GM19438 (cell line): ENCODE results near the gene CPNE4.
A peak's percentile ranks its signal among the peaks of the same experiment; 100 is the strongest.

Experiments
- ATAC-seq: cut with Tn5 transposase; IDR thresholded peaks from one replicate; pipeline ENCODE4 v1.9.1; 2021; ENCODE audit warnings: low read depth; ENCODE audit not compliant: unreplicated experiment

CPNE4 gene

DNA sequence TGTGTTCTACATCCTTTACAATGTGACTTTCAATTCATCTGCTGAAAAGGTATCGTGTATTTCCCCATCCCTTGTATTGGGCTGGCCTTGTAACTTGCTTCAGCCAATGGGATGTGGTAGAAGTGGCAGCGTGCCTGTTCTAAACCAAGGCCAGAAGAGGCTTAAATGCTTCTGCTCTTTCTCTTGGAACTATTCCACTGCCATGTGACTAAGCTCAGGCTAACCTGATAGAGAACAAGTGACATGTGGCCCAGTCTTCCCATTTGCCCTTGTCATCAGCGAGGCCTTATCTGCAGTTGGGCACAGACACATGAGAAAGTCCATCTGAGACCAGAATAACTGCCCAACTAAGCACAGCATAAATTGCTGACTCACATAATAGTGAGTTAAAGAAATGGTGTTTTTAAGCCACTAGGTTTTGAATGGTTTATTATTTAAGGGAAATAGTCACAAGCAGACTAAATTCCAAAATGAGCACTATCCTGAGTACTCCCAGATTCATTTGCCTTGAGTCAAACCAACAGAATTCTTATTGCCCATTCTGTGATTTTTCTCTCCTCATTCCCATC, 230.2 kb downstream of the CPNE4 start:
- ATAC-seq: no peak

DNA sequence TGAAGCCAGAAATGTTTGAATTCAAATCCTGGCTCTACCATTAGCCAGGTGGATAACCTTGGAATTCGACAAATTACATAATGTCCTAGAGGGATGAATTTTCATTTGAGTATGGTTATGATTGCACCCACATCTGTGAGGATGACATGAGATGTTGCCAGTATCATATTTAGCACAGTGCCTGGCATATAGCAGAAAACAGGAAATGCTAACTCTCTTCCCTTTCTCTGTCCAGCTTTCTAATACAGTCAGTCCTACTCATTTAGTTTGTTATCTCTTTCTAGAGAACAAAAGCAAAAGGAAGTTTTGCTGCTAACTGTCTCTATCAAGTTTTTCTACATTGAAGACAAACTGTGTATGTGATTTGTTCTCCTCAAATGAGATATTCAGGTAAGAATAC, 231.7 kb downstream of the CPNE4 start:
- ATAC-seq: no peak

DNA sequence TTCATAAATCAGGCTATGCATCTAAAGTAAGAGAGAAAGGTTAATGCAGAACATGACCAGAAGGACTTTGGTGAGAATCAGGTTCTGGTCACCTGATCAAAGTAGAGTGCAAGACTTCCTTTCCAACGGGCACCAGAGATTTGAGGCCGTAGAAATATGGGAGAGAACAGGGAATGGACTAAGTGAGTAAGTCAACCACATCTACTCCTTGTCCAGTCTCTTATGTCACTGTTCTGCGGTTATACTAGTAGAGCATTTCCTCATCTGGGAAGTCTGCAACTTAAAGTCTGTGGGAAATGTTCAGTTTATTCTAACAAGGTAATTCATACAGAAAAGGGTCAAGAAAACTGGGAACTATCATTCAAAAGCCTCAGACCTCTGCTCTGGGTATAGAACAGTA, 232.8 kb downstream of the CPNE4 start:
- no peak for ATAC-seq

DNA sequence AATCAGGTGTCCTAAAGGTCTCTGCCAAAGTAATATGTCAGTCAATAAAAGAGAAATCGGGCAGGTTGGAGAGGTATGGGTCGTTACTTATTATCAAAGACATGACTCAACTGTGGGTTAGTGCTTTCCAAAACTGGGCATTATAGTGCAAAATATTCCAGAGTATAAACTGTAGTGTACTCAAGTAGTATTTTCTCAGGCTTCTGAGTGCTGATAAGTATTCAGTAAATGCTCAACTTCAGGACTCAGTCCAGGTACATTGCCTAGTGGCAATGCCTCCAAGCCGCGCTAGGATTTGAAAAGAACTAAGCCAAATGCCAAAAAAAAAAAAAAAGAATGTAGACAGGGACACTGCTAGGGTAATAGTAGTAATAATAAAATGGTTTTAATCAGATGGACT, 233.2 kb downstream of the CPNE4 start:
- ATAC-seq: no peak

DNA sequence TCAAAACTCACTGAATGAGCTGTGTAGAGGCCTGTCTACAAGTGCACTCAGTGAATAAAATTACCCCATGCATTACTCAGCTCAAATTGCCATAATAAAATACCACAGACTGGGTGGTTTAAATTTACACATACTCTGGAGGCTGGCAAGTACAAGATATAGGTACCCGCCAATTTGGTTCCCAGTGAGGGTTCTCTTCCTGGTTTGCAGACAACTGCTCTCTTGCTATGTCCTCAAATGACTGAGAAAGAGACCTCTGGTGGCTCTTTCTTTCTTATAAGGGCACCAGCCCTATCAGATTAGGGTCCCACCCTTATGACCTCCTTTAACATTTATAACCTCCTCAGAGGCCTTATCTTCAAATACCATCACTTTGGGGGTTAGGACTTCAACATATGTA, 237.0 kb downstream of the CPNE4 start:
- no peak for ATAC-seq

DNA sequence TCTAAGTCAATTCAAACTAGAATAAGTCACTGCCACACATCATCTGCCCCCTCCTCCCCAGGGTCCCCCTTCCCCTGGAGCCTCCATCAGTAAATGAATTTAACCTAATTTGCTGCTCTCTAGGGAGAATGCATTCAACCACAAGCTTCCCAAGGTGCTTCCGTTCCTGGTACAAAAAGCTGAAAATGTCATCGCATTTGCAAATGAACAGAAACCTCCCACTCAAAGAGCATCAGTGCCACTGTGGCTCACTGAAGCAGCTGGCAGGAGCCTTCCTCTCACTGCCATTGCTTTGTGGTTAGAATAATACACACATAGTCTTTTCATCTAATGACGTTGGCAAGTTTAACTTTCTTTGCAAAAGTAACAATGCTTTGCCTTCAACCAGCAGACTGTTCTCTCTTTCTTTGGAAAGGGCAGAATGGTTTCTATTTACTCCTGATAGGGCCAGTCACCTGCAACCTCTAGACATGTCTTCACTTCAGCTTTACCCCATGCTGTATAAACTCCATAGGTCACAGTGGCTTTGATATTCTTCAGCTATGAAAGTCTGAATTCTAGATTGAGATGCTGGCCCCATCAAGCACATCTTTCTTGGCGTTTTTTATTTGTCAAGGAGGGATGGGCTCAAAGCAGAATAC, 238.1 kb downstream of the CPNE4 start:
- ATAC-seq: peak; percentile 61

DNA sequence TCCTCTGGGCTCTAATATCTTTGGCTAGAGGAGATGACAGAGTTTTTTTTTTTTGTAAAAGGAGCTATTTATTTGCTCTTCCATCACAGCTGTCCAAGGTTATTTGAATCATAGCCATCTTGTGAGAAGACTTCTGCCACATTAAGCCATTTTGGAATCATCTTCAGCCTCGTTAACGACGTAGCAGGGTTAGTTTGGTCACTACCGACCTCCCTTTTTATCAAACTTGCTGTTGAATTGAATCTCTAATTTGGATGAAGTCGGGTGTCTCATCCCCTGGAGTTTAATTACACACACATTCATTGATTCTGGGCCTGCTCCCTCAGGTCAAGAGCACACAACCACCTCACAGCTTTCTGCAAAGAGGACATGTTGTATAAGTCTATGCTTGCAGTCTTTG, 238.7 kb downstream of the CPNE4 start:
- ATAC-seq: peak; percentile 13

DNA sequence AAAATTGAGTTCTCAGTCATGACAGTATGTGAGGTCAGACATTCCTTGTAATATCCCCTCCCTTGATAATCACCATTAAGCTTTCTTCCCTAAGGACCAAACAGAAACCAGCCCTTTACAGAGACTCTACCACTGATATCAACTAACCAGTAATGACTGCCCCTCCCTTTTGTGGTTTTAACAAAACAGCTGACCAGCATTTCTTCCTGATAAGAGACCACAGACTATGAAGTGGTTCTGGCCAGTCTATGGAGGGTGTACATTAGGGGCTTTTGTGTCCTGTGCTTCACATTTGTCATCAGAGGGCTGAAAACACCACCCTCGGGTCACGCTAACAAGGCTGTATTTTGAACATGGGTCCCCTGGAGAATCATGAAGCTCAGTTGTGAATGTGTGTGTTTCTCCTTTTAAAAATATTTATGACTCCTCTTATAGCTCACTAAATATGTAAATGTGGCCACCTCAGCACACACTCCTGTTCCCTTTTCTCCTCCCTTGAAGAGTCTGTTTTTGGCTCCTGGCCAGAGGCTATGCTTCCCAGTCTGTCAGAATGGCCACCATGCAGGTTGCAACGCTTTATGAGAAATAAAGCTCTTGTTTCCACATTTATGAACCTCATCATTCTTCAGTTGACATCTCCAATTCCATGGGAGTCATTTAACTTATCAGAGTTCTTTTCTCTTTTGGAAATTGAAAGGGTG, 239.3 kb downstream of the CPNE4 start:
- ATAC-seq: no peak

DNA sequence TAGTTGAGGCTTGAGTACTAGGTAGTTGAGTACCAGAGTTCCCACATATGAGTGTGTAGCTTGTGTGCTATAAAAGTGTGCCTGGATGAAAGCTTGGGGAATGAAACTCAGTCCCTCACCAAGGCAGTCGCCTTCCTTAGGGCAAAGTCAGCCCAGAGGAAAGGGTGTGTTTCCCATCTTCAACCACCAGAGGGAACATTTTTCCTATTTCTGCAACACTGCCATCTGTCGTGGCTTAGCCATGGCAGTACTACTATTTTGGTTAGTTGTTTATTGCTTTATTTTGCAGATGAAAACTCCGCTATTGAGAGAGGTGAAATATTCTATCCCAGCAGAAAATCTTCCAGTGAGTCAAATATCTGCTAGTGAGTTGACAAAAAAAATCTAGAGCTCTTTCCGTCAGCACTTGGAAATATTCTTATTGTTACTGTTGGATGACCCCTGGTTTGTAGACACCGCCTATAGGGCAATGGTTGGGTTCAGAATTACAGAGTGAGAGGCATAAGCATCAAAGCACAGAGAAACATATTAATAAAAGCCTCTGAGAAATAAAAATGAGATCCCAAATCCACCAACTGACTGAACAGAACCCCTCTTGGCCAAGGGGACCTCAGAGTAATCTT, 239.9 kb downstream of the CPNE4 start:
- peak; percentile 48 for ATAC-seq

DNA sequence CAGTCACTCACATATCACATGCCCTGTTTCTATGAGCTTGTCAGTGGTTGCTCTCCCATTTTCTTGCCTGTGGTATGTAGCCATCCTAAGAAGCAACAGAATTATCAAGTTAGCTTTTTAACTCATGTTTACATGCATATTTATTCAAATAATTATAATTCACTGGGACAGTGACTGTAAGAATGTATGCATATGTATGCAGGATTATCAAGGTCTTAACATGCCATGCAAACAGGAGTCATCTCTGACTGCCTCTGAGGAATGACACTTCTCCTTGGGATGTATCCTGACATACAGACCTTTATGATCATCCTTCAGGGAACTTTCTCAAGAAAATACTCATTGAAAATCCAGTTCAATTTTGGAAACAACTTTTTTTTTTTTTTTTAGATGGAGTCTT, 240.9 kb downstream of the CPNE4 start:
- ATAC-seq: no peak

DNA sequence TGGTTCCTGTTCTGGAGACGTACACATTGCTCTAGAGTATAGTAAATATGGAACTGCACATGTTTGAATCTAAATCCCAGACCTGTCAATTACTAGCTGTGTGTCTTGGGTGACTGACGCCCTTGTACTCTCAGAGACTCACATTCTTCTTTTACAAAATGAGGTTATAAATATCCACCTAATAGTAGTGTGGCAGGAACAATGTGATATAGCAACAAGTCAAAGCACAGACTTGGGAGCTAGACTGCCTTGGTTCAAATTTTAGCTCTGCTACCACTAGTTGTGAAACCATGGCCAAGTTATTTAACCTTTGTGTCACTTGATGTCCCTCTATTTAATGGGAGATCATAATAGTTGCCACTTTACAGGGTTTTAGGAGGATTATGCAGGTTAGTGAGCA, 245.6 kb downstream of the CPNE4 start:
- no peak for ATAC-seq

DNA sequence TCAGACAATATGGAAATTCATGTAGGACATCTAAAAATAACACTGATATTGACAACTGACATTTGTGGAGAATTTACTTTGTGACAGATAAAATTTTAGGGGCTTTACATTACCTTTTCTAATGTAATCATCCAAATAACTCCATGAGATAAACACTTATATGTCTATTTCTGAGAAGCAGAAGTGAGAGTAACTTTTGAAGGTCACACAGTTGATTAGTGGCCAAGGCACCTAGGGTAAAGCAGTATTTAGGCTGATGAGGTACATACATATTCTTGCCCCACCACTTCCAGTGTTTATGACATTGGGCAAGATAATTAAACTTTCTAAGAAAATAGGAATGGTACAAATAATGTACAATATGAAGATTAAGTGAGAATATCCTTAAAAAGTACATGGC, 248.4 kb downstream of the CPNE4 start:
- ATAC-seq: no peak

DNA sequence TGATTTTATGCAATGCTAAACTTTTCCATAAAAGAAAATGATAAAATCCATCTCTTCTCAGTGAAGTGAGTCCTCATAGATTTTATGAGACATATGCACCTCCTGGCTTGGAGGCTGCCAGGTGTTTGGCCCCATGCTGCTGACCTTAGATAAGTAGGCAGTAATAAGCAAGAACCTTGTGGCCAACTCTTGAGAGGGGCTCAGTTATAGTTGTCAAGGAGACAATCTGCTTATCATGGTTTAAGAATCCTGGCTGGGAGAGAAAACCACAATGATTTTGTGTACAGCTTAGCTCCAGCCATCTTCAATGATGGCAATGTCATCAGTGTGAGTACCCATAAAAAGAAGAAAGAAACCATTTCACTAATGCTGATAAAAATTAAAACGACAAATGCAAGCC, 252.1 kb downstream of the CPNE4 start:
- no peak for ATAC-seq

DNA sequence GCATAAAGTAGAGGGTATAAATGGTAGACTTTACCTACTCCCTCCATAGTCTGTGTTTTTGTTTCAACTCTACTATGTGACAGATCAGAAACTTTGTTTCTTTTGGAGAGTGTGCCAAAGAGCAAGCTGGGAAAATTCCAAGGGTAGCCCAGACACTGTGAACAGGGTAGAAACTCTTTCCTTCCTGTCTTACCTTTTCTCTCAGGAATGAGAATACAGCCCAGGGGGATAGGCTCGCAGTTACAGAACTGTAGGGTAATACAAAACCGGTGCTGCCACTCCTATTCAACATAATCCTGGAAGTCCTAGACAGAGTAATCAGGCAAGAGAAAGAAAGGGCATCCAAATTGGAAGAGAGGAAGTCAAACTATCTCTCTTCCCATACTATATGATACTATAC, 256.3 kb downstream of the CPNE4 start:
- no peak for ATAC-seq

DNA sequence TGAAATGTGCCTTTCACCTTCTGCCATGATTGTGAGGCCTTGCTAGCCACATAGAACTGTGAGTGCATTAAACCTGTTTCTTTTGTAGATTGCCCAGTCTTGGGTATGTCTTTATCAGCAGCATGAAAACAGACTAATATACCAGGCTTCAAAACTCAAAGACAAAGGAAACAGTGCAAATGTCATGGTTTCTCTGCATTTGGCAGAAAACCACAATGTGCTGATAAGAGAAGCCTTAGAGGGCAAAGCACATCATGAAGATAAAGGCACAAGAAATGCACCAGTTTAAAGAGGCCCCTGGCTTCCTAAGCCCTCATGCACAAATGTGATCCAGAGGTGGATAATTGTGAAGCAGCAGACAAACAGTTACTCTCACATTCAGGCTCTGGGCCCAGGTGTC, 259.2 kb downstream of the CPNE4 start:
- no peak for ATAC-seq

DNA sequence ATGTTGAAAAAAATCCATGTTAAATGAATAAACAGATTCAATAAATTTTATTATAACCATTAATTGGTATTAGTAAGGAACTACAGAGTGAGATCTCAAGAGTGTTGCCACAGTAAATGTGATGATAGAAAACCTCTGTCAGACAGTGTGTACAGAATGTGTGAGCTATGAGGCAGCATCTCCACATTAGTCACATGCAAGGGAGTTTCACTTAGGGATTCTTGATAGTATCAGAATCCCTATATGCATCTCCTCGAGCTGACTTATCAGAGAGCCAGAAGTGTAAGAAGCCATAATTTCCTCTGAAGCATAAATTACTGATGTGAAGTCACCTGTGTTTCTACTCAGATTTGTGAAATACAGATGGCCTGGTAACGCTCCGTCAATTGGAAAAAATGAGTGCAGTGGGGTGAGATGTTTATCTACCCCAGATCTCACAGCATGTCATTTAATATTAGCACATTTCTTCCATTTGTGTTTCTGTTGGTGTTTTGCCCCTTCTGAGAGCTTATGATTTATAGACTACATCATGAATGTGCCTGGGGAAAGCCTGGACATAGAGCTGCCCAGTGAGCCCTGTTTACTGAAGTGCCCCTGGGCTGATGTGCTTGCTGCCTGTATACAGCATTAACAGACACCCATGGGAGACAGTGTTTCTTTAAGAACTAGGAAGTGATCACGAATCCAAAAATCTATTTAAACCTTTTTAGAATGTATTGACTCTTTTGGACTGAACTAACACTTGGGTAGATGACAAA, 262.4 kb downstream of the CPNE4 start:
- ATAC-seq: no peak

DNA sequence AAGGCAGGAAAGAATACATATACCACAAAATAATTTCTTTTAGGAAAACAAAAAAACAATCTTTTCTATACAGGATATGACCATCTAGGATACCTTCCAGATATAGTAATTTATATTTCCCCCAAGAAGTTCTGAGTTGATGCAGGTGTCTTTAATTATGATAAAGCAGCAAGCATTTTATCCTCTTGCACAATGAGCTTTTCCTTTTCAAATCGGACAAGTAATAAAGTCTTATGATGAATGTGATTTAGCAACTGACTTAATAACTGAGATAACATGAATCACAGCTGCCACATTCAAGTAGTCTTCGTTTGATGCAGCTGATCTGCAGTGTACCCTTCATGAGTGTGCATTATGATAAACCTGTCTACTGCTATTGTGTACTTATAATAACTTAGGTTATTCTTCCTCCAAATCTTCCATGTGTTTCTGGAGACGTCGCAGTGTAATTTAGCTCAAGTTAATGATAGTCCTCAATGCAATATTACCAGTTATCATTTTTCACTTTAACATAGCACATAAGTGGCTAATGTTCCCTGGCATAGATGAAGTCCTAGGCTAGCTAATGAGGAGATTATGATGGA, 271.7 kb downstream of the CPNE4 start:
- no peak for ATAC-seq

DNA sequence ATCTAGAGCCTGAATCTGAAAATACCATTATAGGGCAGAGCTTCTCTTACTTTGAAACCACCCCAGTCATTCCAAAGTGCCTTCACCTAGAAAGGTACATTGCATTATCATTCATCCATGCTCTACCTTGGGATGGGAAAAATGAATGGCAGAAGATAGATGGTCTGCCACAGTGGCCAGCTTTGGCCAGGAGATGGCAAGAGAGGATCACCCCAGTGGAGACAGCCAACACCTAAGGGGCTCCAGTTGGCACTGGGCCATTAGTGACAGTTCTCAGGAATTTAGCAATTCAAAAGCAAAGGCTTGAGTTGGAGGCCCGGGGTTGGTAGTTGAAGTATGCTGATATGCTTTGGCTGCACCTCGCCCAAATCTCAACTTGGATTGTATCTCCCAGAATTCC, 278.4 kb downstream of the CPNE4 start:
- ATAC-seq: no peak

DNA sequence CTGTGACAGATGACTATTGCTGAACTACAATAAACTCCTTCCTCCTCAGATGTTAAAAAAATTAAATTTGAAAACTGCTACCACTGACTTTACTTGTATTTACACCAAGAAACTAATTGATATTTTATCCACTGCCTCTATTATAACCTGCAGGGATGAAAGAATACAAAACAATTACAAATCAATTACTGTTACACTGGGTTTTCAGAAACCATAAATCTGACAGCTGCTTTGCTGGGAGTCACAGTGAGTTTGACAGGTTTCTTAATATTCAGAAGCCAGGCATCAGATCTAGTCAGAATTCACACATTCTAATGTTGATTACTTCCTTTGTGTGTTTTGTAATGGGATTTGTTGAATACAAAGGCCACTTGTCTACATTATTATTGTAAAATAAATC, 279.4 kb downstream of the CPNE4 start:
- no peak for ATAC-seq

DNA sequence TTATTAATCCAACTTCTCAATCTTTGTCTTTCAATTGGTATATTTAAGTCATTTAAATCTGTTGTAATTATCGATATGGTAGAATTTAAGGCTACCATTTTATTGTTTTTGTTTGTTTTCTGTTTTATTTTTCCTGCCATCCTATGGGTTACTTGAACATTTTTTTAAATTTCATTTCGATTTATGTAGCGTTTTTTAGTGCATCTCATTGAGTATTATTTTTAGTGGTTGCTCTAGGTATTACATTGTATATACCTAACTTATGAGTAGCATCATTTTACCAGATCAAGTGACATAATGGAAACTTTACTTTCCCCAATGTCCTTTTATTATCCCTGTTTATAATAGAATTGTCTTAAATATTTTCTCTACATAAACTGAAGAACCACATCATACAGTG, 284.6 kb downstream of the CPNE4 start:
- ATAC-seq: no peak

DNA sequence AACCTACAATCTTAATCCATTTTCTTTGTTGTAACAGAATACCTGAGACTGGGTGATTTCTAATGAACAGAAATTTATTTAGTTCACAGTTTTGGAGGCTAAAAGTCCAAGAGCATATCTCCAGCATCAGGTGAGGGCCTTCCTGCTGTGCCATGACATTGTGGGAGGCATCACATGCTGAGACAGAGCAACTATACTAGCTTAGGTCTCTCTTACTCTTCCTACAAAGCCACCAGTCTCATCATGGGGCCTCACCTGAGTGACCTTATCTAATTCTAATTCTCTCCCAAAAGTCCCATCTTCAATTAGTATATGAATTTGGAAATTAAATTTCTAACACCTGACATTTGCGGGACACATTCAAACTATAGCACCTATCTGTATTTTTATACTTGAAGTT, 285.0 kb downstream of the CPNE4 start:
- no peak for ATAC-seq
